Urinary bladder (tissue), 4 donors: ENCODE measurements around the gene TAF4B. TPM values are rescaled to one million over a fixed set of nuclear protein-coding genes. Genes with fewer than 3 reads are reported as not detected.

Source experiments
- DNase-seq: peaks from one replicate; pipeline ENCODE4 v3.0.0-alpha.2; 2015; ENCODE audit errors: extremely low spot score
- H3K27ac ChIP-seq: one replicate; pipeline ENCODE4 v1.5.1; 2013; ENCODE audit warnings: low read depth, mild to moderate bottlenecking, moderate library complexity
- H3K36me3 ChIP-seq: one replicate; pipeline ENCODE4 v1.6.1; 2013; ENCODE audit warnings: mild to moderate bottlenecking, moderate library complexity; ENCODE audit not compliant: insufficient read depth
- H3K4me1 ChIP-seq: one replicate; pipeline ENCODE4 v1.6.1; 2013; ENCODE audit warnings: mild to moderate bottlenecking, moderate library complexity; ENCODE audit not compliant: insufficient read depth
- H3K4me3 ChIP-seq: one replicate; pipeline ENCODE4 v1.5.1; 2013; ENCODE audit warnings: low read depth, low read length
- WGBS: extraction: QIAGEN DNeasy Blood & Tissue Kit; methylation state at CpG from one replicate; pipeline ENCODE4 v1.1.7; 2013; 5-methylcytosine and 5-hydroxymethylcytosine counted together
- polyA plus RNA-seq: library from polyadenylated mRNA; stranded (reverse); fragments of 200-250 nt; gene quantifications from one replicate; pipeline ENCODE4 v1.2.3, GENCODE V29; 2013
- total RNA-seq: library from RNA; depleted of rRNA; stranded (reverse); fragments of >200 nt; gene quantifications from one replicate; pipeline ENCODE4 v1.2.3, GENCODE V29; 2014
- donor health status: healthy with polysubstance abuse.
- donor health status: healthy.

The TAF4B gene
- total and polyA plus RNA-seq, 2 donors: 3.5 to 5.0 TPM

GRCh38 chr18:26394047-26394654 is 167.9 kb downstream of the TAF4B start:
- H3K36me3 ChIP-seq: no peaks in the 10 kb centered on the region
- no peak overlapping the region for H3K4me3 ChIP-seq
- no peaks in the 10 kb centered on the region for H3K4me1 ChIP-seq
- no peak overlapping the region for H3K27ac ChIP-seq
- 54% methylated on average over 5 of the region's 5 CpGs for WGBS
- DNase-seq: no peak

DNA sequence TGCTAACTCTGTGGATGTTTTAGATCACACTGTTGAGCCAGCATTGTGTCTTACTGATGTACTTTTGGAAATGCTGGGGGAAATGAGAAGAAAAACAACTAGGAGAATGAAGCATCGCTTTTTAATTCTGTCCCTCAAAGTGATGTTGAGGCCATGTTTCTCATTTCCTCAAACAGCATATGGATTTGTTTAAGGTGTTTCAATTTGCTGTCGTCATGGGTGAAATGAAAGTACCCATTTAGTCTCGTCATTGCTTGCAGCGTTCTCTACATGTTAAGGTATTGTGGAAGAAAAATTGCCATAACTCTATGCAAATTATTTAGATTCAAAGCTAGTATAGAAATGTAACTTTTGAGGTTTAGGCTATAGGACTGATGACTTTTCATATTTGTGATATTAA is 170.8 kb downstream of the TAF4B start:
- Histone ChIP-seq H3K4me1 (no peaks in the 10 kb centered on the region), H3K4me3 (no peak overlapping the region), H3K27ac (no peak overlapping the region), H3K36me3 (no peaks in the 10 kb centered on the region)
- WGBS: 91% methylated on average over 4 of the region's 4 CpGs
- no peak for DNase-seq

DNA sequence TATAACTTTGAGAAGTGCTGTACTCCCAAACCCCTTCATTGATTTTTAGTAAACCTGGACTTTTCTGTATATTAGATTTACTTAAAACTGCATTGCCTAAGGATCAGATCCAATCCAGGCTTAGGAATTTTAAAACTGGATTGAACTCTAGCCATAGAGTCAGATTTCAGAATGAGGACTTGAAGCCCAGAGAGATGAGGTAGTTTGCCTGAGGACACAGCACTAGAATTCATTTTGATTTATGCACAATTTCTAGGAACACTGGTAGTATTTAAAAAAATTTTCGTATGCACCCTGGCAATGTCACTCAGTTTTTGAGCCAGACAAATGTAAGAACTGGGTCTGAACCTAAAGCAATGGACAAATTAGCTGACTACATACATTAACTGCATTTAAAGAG is 177.2 kb downstream of the TAF4B start:
- no peak for DNase-seq
- Histone ChIP-seq H3K4me3 (no peak overlapping the region), H3K27ac (no peak overlapping the region), H3K4me1 (no peaks in the 10 kb centered on the region), H3K36me3 (no peaks in the 10 kb centered on the region)
- WGBS: 44% methylated on average over 1 of the region's 1 CpG

- no peak for DNase-seq
- Histone ChIP-seq H3K4me1 (no peaks in the 10 kb centered on the region), H3K36me3 (no peaks in the 10 kb centered on the region), H3K4me3 (no peak overlapping the region), H3K27ac (no peak overlapping the region)
- 67% methylated on average over 5 of the region's 5 CpGs for WGBS
Measured at GRCh38 chr18:26405190-26405801, 179.1 kb downstream of the TAF4B start.

GRCh38 chr18:26406324-26406723 is 180.1 kb downstream of the TAF4B start:
- H3K27ac ChIP-seq: no peak overlapping the region
- H3K4me1 ChIP-seq: no peaks in the 10 kb centered on the region
- no peak overlapping the region for H3K4me3 ChIP-seq
- DNase-seq: no peak
- 79% methylated on average over 12 of the region's 12 CpGs for WGBS
- H3K36me3 ChIP-seq: no peaks in the 10 kb centered on the region

GRCh38 chr18:26406854-26407517 is 180.7 kb downstream of the TAF4B start:
- H3K36me3 ChIP-seq: no peaks in the 10 kb centered on the region
- WGBS: 75% methylated on average over 15 of the region's 15 CpGs
- no peaks in the 10 kb centered on the region for H3K4me1 ChIP-seq
- no peak for DNase-seq
- H3K27ac ChIP-seq: no peak overlapping the region
- H3K4me3 ChIP-seq: no peak overlapping the region

- Histone ChIP-seq H3K27ac (no peak overlapping the region), H3K4me1 (no peaks in the 10 kb centered on the region), H3K4me3 (no peak overlapping the region), H3K36me3 (no peaks in the 10 kb centered on the region)
- DNase-seq: no peak
- WGBS: 85% methylated on average over 16 of the region's 16 CpGs
Measured at GRCh38 chr18:26407736-26408601, 181.7 kb downstream of the TAF4B start.

- no peak overlapping the region for H3K4me3 ChIP-seq
- H3K36me3 ChIP-seq: no peaks in the 10 kb centered on the region
- H3K27ac ChIP-seq: no peak overlapping the region
- 84% methylated on average over 4 of the region's 4 CpGs for WGBS
- no peak for DNase-seq
- H3K4me1 ChIP-seq: no peaks in the 10 kb centered on the region
Measured at GRCh38 chr18:26409091-26409490, 182.8 kb downstream of the TAF4B start.

DNA sequence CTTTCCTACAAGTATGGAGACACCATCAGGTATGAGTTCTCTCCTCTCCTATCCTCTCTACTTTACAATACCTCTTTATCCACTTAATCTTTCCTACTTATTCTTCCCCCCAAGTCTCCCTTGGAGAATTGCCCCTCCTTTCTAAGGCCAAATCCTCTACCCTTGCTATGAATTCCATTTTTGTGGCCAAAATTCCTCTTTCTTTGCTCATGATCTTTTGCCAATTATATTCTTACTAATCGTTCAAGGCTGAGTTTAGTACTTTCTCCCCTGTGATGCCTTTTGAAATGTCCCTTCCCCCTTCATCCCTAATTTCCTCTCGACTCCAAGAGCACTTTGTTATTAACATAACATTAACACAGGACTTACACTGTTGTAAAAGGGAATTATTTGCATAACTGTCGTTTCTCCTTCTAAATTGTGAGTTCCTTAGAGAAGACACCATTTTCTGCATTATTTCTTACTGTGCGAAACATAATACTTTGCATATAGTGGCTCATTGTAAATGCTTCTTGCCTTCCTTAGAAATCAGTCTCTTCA is 188.7 kb downstream of the TAF4B start:
- Histone ChIP-seq H3K4me3 (no peak overlapping the region), H3K36me3 (no peaks in the 10 kb centered on the region), H3K4me1 (no peaks in the 10 kb centered on the region), H3K27ac (no peak overlapping the region)
- DNase-seq: no peak
- 40% methylated on average over 4 of the region's 4 CpGs for WGBS

- WGBS: 66% methylated on average over 7 of the region's 7 CpGs
- no peaks in the 10 kb centered on the region for H3K4me1 ChIP-seq
- DNase-seq: no peak
- H3K36me3 ChIP-seq: no peaks in the 10 kb centered on the region
- no peak overlapping the region for H3K4me3 ChIP-seq
- no peak overlapping the region for H3K27ac ChIP-seq
Measured at GRCh38 chr18:26415631-26416030, 189.4 kb downstream of the TAF4B start.

DNA sequence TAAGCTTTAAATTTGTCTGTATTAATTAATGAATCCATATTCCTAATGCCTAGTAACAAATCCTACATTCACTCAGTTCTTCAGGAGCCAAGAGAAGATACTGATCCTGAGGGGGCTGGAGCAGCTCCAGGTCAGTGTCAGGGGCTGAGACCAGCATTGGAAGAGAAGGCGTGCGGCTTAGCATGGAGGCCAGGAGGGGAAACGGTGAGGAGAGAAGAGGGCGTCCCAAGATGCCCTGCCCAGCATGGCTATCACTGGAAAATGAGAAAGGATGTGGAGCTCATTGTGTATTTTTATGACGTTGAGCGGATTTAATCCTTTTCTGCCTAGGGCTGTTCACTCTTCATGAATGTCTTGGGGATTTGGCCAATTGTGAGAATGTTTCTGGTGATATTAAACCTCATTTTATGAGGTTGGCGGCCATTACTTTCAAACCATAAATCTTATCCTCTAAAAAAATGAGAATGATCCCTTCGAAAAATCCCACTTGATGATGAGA is 190.5 kb downstream of the TAF4B start:
- Histone ChIP-seq H3K4me3 (no peak overlapping the region), H3K4me1 (no peaks in the 10 kb centered on the region), H3K27ac (no peak overlapping the region), H3K36me3 (no peaks in the 10 kb centered on the region)
- no peak for DNase-seq
- WGBS: 62% methylated on average over 8 of the region's 8 CpGs

DNA sequence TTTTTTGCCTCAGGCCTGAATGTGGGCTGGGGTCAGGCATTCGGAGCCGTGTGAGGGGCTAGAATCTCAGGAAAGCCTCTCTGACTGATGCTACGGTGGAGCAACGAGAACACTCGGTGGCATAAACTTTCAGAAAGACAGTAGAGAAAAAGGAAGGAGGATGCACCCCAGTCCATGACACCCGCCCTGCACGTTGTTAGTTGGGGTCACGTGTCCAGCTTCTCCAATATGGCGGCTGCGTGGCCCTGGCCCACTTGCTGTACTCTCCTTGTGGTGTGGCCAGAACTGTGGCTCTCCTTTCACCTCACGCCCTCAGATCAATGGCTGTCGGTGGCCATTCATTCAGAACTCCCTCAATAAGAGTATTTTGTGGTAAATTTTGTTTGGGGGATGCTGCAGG is 190.9 kb downstream of the TAF4B start:
- H3K27ac ChIP-seq: no peak overlapping the region
- DNase-seq: no peak
- no peak overlapping the region for H3K4me3 ChIP-seq
- no peaks in the 10 kb centered on the region for H3K36me3 ChIP-seq
- 94% methylated on average over 12 of the region's 12 CpGs for WGBS
- no peaks in the 10 kb centered on the region for H3K4me1 ChIP-seq

GRCh38 chr18:26418225-26418624 is 192.0 kb downstream of the TAF4B start:
- WGBS: 93% methylated on average over 4 of the region's 4 CpGs

More at GRCh38 chr18:26418225-26418624, 192.0 kb downstream of the TAF4B start:
- Histone ChIP-seq H3K4me1 (no peaks in the 10 kb centered on the region), H3K36me3 (no peaks in the 10 kb centered on the region), H3K4me3 (no peak overlapping the region), H3K27ac (no peak overlapping the region)
- no peak for DNase-seq
